Ovary (tissue), 3 donors: ENCODE results near the gene WWC1.

ENCODE experiments used
- CTCF ChIP-seq, 3 donors: fragments of 450-650 bp in 2 of 3; fragments of 200-600 bp in 1 of 3; IDR thresholded peaks; one replicate each; pipeline versions ENCODE4 v1.5.1 to v1.8.0; 2016 to 2022; ENCODE audit warnings: antibody characterized with exemption in 3 of 3, mild to moderate bottlenecking in 1 of 3
- POLR2A ChIP-seq: fragments of 450-650 bp; IDR thresholded peaks from one replicate; pipeline ENCODE4 v1.6.1; 2017; ENCODE audit warnings: antibody characterized with exemption, mild to moderate bottlenecking, moderate library complexity
- donor health status: DM: no; HTN: no; CAD: no.

- TF ChIP-seq CTCF (IDR thresholded peaks at IDR 0.05) (no peak), POLR2A (no peak)
Measured at GRCh38 chr5:168319774-168320173, 28.3 kb downstream of the WWC1 start.
